Ishikawa (cell line): ENCODE data around the gene NOSIP.

Experiments used
- CREB1 ChIP-seq: IDR thresholded peaks from 2 replicates; pipeline ENCODE4 v1.6.1; 2012; ENCODE audit warnings: low read depth
- EGR1 ChIP-seq: IDR thresholded peaks from 2 replicates; pipeline ENCODE4 v1.6.1; 2012
- EP300 ChIP-seq: IDR thresholded peaks from 2 replicates; pipeline ENCODE4 v1.6.1; 2012; ENCODE audit warnings: borderline replicate concordance
- RAD21 ChIP-seq: IDR thresholded peaks from 2 replicates; pipeline ENCODE4 v1.6.1; 2012; ENCODE audit warnings: low read depth
- TAF1 ChIP-seq: IDR thresholded peaks from 2 replicates; pipeline ENCODE4 v1.6.1; 2012; ENCODE audit warnings: low read depth, mild to moderate bottlenecking
- TF ChIP-seq, protein P1 (sequence below): IDR thresholded peaks from 2 replicates; pipeline ENCODE4 v1.6.1; 2012

GRCh38 chr19:49581007-49581508, 702 bp upstream of the NOSIP start, which contains the start of gene PRRG2:
- no peak for TF ChIP-seq EP300
- TF ChIP-seq, protein P1, sequence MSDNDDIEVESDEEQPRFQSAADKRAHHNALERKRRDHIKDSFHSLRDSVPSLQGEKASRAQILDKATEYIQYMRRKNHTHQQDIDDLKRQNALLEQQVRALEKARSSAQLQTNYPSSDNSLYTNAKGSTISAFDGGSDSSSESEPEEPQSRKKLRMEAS, result no peak
- TF ChIP-seq RAD21, result no peak
- TF ChIP-seq CREB1, result no peak
- TF ChIP-seq TAF1, result no peak
- TF ChIP-seq EGR1, result no peak
